Retinal pigment epithelial cell (primary cell): Measurements from ENCODE around the gene CORO2A.

Source experiments
- DNase-seq: peaks from one replicate; pipeline ENCODE4 v3.0.0-alpha.2; 2010; ENCODE audit warnings: low read depth
- H3K4me3 ChIP-seq: 2 replicates; pipeline ENCODE4 v1.5.1; 2011; ENCODE audit warnings: mild to moderate bottlenecking, low read length, control low read depth, moderate library complexity
- TF ChIP-seq, protein P1 (sequence below): conservative IDR thresholded peaks from 2 replicates; pipeline ENCODE4 v1.5.1; 2011; ENCODE audit warnings: low read depth, low read length, control low read depth, inconsistent platforms

The CORO2A gene

DNA sequence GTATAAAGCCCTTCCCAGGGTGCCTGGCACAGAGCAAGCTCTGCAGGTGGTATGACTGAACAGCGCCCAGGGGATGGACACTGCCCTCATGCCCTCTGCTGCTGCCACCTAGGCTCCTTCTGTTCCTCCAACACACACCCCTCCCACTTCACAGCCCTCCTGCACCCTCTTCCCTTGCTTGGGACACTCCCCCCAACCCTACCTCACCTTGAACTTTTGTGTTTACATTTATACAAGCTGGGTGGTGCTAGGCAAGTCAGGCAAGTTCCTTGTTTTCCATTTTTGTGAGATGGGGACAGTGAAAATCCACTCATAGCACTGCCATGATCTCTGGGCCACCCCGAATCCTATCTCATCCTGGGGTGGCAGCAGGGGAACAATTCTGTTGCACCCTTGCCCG, 18.8 kb upstream of the CORO2A start:
- H3K4me3 ChIP-seq, result no peak overlapping the region
- DNase-seq, result no peak
- TF ChIP-seq, protein P1, sequence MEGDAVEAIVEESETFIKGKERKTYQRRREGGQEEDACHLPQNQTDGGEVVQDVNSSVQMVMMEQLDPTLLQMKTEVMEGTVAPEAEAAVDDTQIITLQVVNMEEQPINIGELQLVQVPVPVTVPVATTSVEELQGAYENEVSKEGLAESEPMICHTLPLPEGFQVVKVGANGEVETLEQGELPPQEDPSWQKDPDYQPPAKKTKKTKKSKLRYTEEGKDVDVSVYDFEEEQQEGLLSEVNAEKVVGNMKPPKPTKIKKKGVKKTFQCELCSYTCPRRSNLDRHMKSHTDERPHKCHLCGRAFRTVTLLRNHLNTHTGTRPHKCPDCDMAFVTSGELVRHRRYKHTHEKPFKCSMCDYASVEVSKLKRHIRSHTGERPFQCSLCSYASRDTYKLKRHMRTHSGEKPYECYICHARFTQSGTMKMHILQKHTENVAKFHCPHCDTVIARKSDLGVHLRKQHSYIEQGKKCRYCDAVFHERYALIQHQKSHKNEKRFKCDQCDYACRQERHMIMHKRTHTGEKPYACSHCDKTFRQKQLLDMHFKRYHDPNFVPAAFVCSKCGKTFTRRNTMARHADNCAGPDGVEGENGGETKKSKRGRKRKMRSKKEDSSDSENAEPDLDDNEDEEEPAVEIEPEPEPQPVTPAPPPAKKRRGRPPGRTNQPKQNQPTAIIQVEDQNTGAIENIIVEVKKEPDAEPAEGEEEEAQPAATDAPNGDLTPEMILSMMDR, result no peak

DNA sequence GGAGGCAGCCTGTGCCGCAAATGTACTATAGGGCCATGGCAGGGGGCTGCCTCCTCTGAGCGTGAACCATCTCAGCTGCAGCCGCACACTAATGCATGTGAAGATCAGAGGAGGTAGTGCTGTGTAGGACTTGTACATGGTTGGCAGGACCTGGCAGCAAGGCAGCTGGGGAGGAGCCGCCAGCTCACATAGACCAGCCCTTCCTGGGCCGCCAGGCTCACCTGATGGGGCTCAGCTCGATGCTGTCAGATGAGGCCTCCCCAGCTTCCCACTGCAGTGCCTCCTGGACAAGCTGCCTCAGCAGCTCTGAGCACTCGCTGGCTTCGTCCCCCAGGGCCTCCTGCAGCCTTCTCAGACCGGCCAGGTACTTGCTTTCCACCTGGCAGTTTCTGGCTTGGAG, 18.0 kb upstream of the CORO2A start:
- no peak for DNase-seq
- no peak overlapping the region for H3K4me3 ChIP-seq
- TF ChIP-seq, protein P1, result no peak

DNA sequence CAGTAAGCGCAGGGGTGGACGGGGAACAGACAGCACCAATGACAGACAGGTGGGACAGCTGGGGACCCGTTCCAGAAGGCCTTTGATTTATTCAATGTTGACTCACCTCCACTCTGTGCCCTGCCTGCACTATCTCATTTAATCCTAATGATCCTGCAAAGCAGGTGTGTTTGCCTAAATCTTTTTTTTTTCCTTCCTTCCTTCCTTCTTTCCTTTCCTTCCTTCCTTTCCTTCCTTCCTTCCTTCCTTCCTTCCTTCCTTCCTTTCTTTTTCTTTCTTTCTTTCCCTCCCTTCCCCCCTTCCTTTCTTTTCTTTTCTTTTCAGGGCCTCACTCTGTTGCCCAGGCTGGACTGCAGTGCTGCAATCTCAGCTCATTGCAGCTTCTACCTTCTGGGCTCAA, 17.1 kb upstream of the CORO2A start:
- DNase-seq, result no peak
- TF ChIP-seq, protein P1, result no peak
- no peak overlapping the region for H3K4me3 ChIP-seq

DNA sequence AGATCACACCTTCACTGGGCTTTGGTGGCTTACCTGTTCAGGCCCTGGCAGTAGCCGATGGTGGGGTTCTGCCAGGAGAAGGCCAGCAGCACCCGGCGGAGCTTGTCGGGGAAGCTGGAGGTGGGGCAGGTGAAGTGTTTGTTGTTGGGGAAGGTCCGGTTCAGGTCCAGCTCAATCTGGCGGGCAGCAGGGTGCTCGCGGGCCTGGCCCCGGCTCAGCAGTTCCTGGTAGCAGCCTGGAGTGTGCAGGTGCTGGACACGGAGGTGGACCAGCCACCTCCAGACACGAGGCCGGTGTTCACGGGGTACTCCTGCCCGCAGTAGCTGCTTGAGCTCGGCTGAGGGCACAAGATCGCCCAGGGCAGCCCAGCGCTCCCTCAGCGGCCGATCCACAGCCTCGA, 16.2 kb upstream of the CORO2A start:
- TF ChIP-seq, protein P1, result no peak
- DNase-seq, result no peak
- no peak overlapping the region for H3K4me3 ChIP-seq

DNA sequence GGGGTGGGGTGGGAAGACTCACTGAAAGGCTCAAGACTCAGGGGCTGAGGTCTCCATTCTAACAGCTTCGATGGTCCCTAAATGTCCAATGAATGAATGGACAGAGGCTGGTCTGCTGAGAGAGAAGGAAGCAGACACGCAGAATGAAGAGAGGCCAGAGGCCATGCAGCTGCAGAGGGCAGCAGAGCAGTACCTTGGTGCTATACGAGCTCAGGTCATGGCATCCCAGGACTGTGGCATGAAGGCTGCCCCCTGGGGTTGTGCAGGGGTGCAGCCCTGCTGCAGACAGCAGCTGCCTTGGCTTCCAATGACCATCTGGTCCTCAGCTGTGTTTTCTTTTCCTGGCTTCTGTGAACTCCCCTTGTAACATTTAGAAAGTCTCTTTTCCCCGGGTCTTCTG, 15.2 kb upstream of the CORO2A start:
- TF ChIP-seq, protein P1, result no peak
- H3K4me3 ChIP-seq, result no peak overlapping the region
- no peak for DNase-seq

DNA sequence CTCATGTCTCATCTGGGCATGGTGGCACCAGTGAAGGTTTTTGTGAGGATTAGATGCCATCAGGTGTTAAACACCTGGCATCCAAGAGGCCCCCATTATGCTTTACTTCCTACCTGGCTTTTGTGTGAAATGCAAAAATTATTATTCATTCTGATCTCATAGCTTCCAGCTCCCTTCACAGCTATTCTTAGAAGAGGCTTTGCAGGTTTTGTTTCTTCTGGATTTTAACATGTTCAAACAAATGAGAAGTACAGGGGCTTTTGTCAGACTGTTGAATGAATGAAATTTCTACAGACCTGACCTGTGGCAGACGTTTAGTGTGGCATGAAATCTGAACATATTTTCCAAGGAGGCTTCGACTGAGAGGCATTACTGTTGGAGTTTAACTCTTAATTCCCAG, 14.3 kb upstream of the CORO2A start:
- TF ChIP-seq, protein P1, result no peak
- H3K4me3 ChIP-seq, result no peak overlapping the region
- DNase-seq, result no peak

DNA sequence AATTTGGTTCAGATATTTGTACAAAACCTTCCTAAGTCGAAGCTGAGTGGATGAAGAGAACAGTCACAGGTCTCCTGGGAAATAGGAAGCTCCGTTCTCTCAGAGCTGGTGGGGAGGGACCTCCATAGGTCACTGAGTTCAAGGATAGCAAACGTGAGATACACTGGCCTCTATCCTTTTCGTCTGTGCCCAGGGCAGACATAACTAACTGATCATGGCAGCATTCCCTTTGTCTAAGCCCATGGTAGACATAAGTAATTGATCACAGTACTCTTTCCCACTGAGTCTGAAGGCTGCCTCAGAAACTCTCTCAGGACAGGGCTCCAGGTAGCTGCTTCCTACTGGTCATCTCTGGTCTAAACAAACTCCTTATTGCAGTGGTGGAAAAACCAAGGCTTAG, 12.3 kb upstream of the CORO2A start:
- TF ChIP-seq, protein P1, result no peak
- no peak overlapping the region for H3K4me3 ChIP-seq
- no peak for DNase-seq
